Uterus (tissue), 4 donors: Measurements from ENCODE around the gene ATXN1L. TPM values are rescaled to one million over a fixed set of nuclear protein-coding genes. Genes with fewer than 3 reads are reported as not detected.
A peak's percentile ranks its signal among the peaks of the same experiment; 100 is the strongest.

Experiments used
- DNase-seq, 2 donors: peaks; one replicate each; pipeline ENCODE4 v3.0.0-alpha.2; 2019 to 2020
- H3K27ac ChIP-seq, 2 donors: fragments of 200-600 bp; sonication (generic); 1 replicate in 1 of 2; 2 replicates in 1 of 2; pipeline ENCODE4 v1.5.1; 2016 to 2018
- H3K27me3 ChIP-seq, 2 donors: fragments of 200-600 bp; sonication (generic); one replicate each; pipeline ENCODE4 v1.5.1; 2018 to 2019; ENCODE audit warnings: control low read depth in 1 of 2
- H3K36me3 ChIP-seq, 2 donors: fragments of 200-600 bp; sonication (generic); one replicate each; pipeline ENCODE4 v1.5.1; 2019; ENCODE audit warnings: control low read depth in 1 of 2
- H3K4me1 ChIP-seq, 2 donors: fragments of 200-600 bp; sonication (generic); one replicate each; pipeline ENCODE4 v1.5.1; 2018 to 2019; ENCODE audit warnings: control low read depth in 1 of 2
- H3K4me3 ChIP-seq, 2 donors: fragments of 200-600 bp; sonication (generic); 1 replicate in 1 of 2; 2 replicates in 1 of 2; pipeline ENCODE4 v1.5.1; 2018 to 2019; ENCODE audit warnings: mild to moderate bottlenecking in 1 of 2
- H3K9me3 ChIP-seq, 2 donors: fragments of 200-600 bp; sonication (generic); one replicate each; pipeline ENCODE4 v1.5.1; 2019; ENCODE audit warnings: control low read depth in 1 of 2
- CTCF ChIP-seq, 4 experiments: fragments of 200-600 bp in 2 of 4; fragments of 450-650 bp in 2 of 4; sonication (generic) in 2 of 4; IDR thresholded peaks; one replicate each; pipeline ENCODE4 v1.5.1; 2016 to 2019; ENCODE audit warnings: antibody characterized with exemption in 4 of 4, mild to moderate bottlenecking in 2 of 4, moderate library complexity in 1 of 4
- POLR2A ChIP-seq, 2 donors: fragments of 450-650 bp; IDR thresholded peaks; one replicate each; pipeline ENCODE4 v1.6.1; 2016; ENCODE audit warnings: antibody characterized with exemption in 2 of 2, mild to moderate bottlenecking in 1 of 2, moderate library complexity in 1 of 2
- intact Hi-C: fragments of 100-400 bp; cut with DNase I; formaldehyde crosslinking; loops from one replicate; pipeline ENCODE4 v1.15.1; 2023; ENCODE audit warnings: low total_unique reads
- total RNA-seq, 4 donors: library from RNA; depleted of rRNA in 3 of 4; stranded (reverse); fragments of >200 nt in 3 of 4; gene quantifications; one replicate each; pipeline versions ENCODE4 v1.1.0 to v1.2.4, GENCODE V29; 2014 to 2023
- donor health status: DM: yes; HTN: yes; CAD: no.

The ATXN1L gene
- total RNA-seq, 4 donors from 2014 or later, result 4.7 to 33.1 (median 23.4) TPM

DNA sequence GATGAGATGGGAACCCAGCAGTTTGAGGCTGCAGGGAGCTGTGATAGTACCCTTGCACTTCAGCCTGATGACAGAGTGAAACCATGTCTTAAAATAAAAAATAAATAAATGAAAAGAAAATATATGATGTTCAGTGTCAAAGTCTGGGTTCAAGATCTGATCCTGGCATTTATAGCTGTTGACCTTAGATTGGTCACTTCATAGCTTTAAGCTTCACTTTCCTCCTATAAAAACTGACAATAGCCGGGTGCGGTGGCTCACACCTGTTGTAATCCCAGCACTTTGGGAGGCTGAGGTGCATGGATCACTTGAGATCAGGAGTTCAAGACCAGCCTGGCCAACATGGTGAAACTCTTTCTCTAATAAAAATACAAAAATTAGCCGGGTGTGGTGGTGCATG lies 43.4 kb downstream of the ATXN1L start:
- H3K36me3 ChIP-seq, result no peaks in the 10 kb centered on the region
- H3K27me3 ChIP-seq, result no peaks in the 10 kb centered on the region
- no peak for DNase-seq
- H3K4me3 ChIP-seq, result no peak overlapping the region
- no peak for TF ChIP-seq CTCF (IDR thresholded peaks at IDR 0.05)
- no peak for TF ChIP-seq POLR2A (IDR thresholded peaks at IDR 0.05)
- H3K27ac ChIP-seq, result no peak overlapping the region
- intact Hi-C loops, result no loop called here
- H3K9me3 ChIP-seq, result no peaks in the 10 kb centered on the region
- no peaks in the 10 kb centered on the region for H3K4me1 ChIP-seq

GRCh38 chr16:71893888-71894228 lies 48.1 kb downstream of the ATXN1L start:
- Histone ChIP-seq H3K36me3 (no peaks in the 10 kb centered on the region), H3K4me3 (peak overlapping the region; percentile 67 to 82), H3K27ac (peak overlapping the region; percentile 93 to 99), H3K4me1 (peaks cover 0 to 9% of the 10 kb centered on the region in 2 donors), H3K27me3 (no peaks in the 10 kb centered on the region), H3K9me3 (no peaks in the 10 kb centered on the region)
- DNase-seq, result no peak
- TF ChIP-seq POLR2A (IDR thresholded peaks at IDR 0.05) (no peak), CTCF (IDR thresholded peaks at IDR 0.05) (no peak)
- intact Hi-C loops, result no loop called here

DNA sequence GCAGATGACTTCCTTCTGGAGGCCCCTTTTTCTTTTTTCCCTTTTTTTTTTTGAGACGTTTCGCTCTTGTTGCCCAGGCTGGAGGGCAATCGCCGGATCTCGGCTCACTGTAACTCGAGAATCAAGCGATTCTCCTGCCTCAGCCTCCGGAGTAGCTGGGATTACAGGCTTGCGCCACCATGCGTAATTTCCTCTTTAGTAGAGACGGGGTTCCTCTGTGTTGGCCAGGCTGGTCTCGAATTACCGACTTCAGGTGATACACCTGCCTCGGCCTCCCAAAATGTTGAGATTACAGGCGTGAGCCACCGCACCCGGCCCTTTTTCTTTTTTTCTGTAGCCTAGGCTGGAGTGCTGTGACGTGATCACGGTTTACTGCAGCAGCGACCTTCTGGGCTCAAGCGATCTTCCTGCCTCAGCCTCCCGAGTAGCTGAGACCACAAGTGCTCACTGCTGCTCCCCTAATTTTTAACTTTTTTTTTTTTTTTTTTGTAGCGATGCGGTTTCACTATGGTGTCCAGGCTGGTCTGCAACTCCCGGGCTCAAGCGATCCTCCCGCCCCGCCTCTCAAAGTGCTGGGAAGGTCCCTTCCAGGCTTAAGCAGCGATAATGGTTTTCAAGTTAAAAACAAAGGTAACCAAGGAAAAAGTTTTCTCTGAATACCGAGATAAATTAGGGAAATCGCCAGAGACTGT lies 48.6 kb downstream of the ATXN1L start:
- intact Hi-C loops, result no loop called here
- DNase-seq, result peak; percentile 44 to 52

GRCh38 chr16:71894921-71895678 lies 49.3 kb downstream of the ATXN1L start, which contains the start of gene IST1:
TSS of gene IST1 (plus strand) at chr16:71895531. CDS start at chr16:71915641, 20,110 bp downstream.
- intact Hi-C loops, result no loop called here

More for the DNA sequence above, 48.6 kb downstream of the ATXN1L start:
- H3K36me3 ChIP-seq, result no peaks in the 10 kb centered on the region
- peaks cover 0 to 9% of the 10 kb centered on the region in 2 donors for H3K4me1 ChIP-seq
- no peaks in the 10 kb centered on the region for H3K27me3 ChIP-seq
- no peaks in the 10 kb centered on the region for H3K9me3 ChIP-seq
- H3K27ac ChIP-seq, result peak overlapping the region; percentile 93 to 99
- H3K4me3 ChIP-seq, result peak overlapping the region; percentile 67 to 82
- TF ChIP-seq CTCF (IDR thresholded peaks at IDR 0.05) (peak in 1 of 4 experiments; percentile 5), POLR2A (IDR thresholded peaks at IDR 0.05) (no peak)

More at GRCh38 chr16:71894921-71895678, 49.3 kb downstream of the ATXN1L start, which contains the start of gene IST1:
- H3K9me3 ChIP-seq, result no peaks in the 10 kb centered on the region
- peak within 1 kb of the TSS; percentile 93 to 99 for H3K27ac ChIP-seq
- H3K4me3 ChIP-seq, result peak within 1 kb of the TSS; percentile 67 to 82
- TF ChIP-seq CTCF (IDR thresholded peaks at IDR 0.05) (peak in 2 of 4 experiments; percentile 17), POLR2A (IDR thresholded peaks at IDR 0.05) (peak; percentile 86 to 94)
- H3K36me3 ChIP-seq, result no peaks in the 10 kb centered on the region
- no peaks in the 10 kb centered on the region for H3K27me3 ChIP-seq
- peaks cover 0 to 9% of the 10 kb centered on the region in 2 donors for H3K4me1 ChIP-seq
- DNase-seq, result peak; percentile 98
